A549 (cell line): Measurements from ENCODE around the gene PDE4D. TPM values are rescaled to one million over a fixed set of nuclear protein-coding genes. Genes with fewer than 3 reads are reported as not detected.

Source experiments
- ATAC-seq, 2 experiments: fragments of 200-7000 bp in 1 of 2; fragments of >200 bp in 1 of 2; cut with Nextera tagmentation in 1 of 2; cut with Tn5 transposase in 1 of 2; 3 replicates each; pipeline versions ENCODE4 v1.8.0 to v1.9.1; 2018 to 2020; ENCODE audit warnings: mild to moderate bottlenecking in 1 of 2, moderate library complexity in 1 of 2
- CTCF ChIA-PET: fragments of 300-600 bp; sonication (Branson Sonifier 250); formaldehyde crosslinking; extraction: SDS; loops from one replicate; lab custom pipeline; 2021; ENCODE audit warnings: antibody characterized with exemption, inconsistent platforms; lab: Yijun Ruan, JAX
- POLR2A ChIA-PET: fragments of 350-600 bp; formaldehyde crosslinking; extraction: SDS; loops from one replicate; lab custom pipeline; 2021; ENCODE audit warnings: antibody characterized with exemption, inconsistent platforms; lab: Yijun Ruan, JAX
- DNase-seq, 2 experiments: peaks; one replicate each; pipeline versions ENCODE4 v3.0.0 to v3.0.0-alpha.2; 2011 to 2016; ENCODE audit warnings: low read depth in 1 of 2, low spot score in 1 of 2
- FAIRE-seq: peaks from 2 replicates; lab custom pipeline; 2011; peaks lifted over from hg19 to GRCh38; lab: Jason Lieb, UNC
- H3K27ac ChIP-seq, 2 experiments: fragments of >200 bp; sonication (Bioruptor Twin); formaldehyde crosslinking; 3 replicates each; pipeline ENCODE4 v1.5.1; 2016 to 2017
- H3K4me1 ChIP-seq: fragments of >200 bp; sonication (Bioruptor Twin); formaldehyde crosslinking; 3 replicates; pipeline ENCODE4 v1.6.1; 2016
- H3K4me2 ChIP-seq: fragments of >200 bp; sonication (Bioruptor Twin); formaldehyde crosslinking; 3 replicates; pipeline ENCODE4 v1.6.1; 2016
- H3K4me3 ChIP-seq: fragments of >200 bp; sonication (Bioruptor Twin); formaldehyde crosslinking; 3 replicates; pipeline ENCODE4 v1.5.1; 2016
- H3K9me3 ChIP-seq: fragments of >200 bp; sonication (Bioruptor Twin); formaldehyde crosslinking; 3 replicates; pipeline ENCODE4 v1.6.1; 2016
- BCL3 ChIP-seq: fragments of >200 bp; sonication (Bioruptor Twin); formaldehyde crosslinking; IDR thresholded peaks from 3 replicates; pipeline ENCODE4 v1.6.1; 2016
- CBX2 ChIP-seq: fragments of 200-600 bp; sonication (generic); IDR thresholded peaks from 2 replicates; pipeline ENCODE4 v1.6.1; 2016; ENCODE audit warnings: low read depth, mild to moderate bottlenecking, borderline replicate concordance
- CEBPB ChIP-seq, 2 experiments: fragments of >200 bp in 1 of 2; sonication (Bioruptor Twin) in 1 of 2; formaldehyde crosslinking in 1 of 2; IDR thresholded peaks; 2 replicates each; pipeline ENCODE4 v1.6.1; 2012 to 2016
- CHD4 ChIP-seq: fragments of 200-600 bp; sonication (generic); IDR thresholded peaks from 2 replicates; pipeline ENCODE4 v1.6.1; 2016; ENCODE audit warnings: antibody characterized with exemption, mild to moderate bottlenecking, borderline replicate concordance
- EHF ChIP-seq: fragments of 250-450 bp; sonication (Bioruptor Pico); IDR thresholded peaks from 2 replicates; pipeline ENCODE4 v1.5.0; 2020; ENCODE audit warnings: mild to moderate bottlenecking
- ESRRA ChIP-seq: fragments of 150-350 bp; IDR thresholded peaks from 2 replicates; pipeline ENCODE4 v1.6.1; 2014; ENCODE audit warnings: mild to moderate bottlenecking, low read length, borderline replicate concordance
- HDAC2 ChIP-seq: fragments of 200-600 bp; sonication (generic); IDR thresholded peaks from 2 replicates; pipeline ENCODE4 v1.6.1; 2016
- HEYL ChIP-seq: fragments of 250-450 bp; sonication (Bioruptor Pico); IDR thresholded peaks from 2 replicates; pipeline ENCODE4 v1.8.0; 2021; ENCODE audit warnings: mild to moderate bottlenecking, moderate library complexity
- HOXA7 ChIP-seq: fragments of 250-450 bp; sonication (Bioruptor Pico); IDR thresholded peaks from 2 replicates; pipeline ENCODE4 v1.5.0; 2020; ENCODE audit warnings: mild to moderate bottlenecking, moderate library complexity
- JUNB ChIP-seq: fragments of >200 bp; sonication (Bioruptor Twin); formaldehyde crosslinking; IDR thresholded peaks from 2 replicates; pipeline ENCODE4 v1.6.1; 2016
- MYC ChIP-seq: IDR thresholded peaks from 2 replicates; pipeline ENCODE4 v1.6.1; 2012; ENCODE audit warnings: mild to moderate bottlenecking, inconsistent platforms, low read length, improper control_type of control experiment, borderline replicate concordance
- PHF8 ChIP-seq: fragments of 200-600 bp; sonication (generic); IDR thresholded peaks from 2 replicates; pipeline ENCODE4 v1.6.1; 2016; ENCODE audit warnings: low read depth, mild to moderate bottlenecking, antibody characterized with exemption, moderate library complexity, borderline replicate concordance
- POLR2A ChIP-seq: IDR thresholded peaks from 2 replicates; pipeline ENCODE4 v1.6.1; 2012; ENCODE audit warnings: mild to moderate bottlenecking, low read length
- POLR2AphosphoS2 ChIP-seq: conservative IDR thresholded peaks from 2 replicates; pipeline ENCODE4 v1.6.1; 2012; ENCODE audit warnings: low read length, improper control_type of control experiment, inconsistent platforms
- RAD21 ChIP-seq, 2 experiments: fragments of >200 bp in 1 of 2; sonication (Bioruptor Twin) in 1 of 2; formaldehyde crosslinking in 1 of 2; IDR thresholded peaks in 1 of 2; conservative IDR thresholded peaks in 1 of 2; 2 replicates in 1 of 2; 3 replicates in 1 of 2; pipeline ENCODE4 v1.6.1; 2012 to 2018; ENCODE audit warnings: inconsistent platforms in 1 of 2
- RARB ChIP-seq: fragments of 250-450 bp; sonication (Bioruptor Pico); IDR thresholded peaks from 2 replicates; pipeline ENCODE4 v1.8.0; 2021; ENCODE audit warnings: mild to moderate bottlenecking, moderate library complexity
- SMC3 ChIP-seq: fragments of >200 bp; sonication (Bioruptor Twin); formaldehyde crosslinking; IDR thresholded peaks from 3 replicates; pipeline ENCODE4 v1.6.1; 2018; ENCODE audit warnings: inconsistent platforms
- SREBF2 ChIP-seq: fragments of 450-650 bp; IDR thresholded peaks from 2 replicates; pipeline ENCODE4 v1.6.1; 2014; ENCODE audit warnings: mild to moderate bottlenecking, moderate library complexity
- ZNF302 ChIP-seq: fragments of 250-450 bp; sonication (Bioruptor Pico); IDR thresholded peaks from 2 replicates; pipeline ENCODE4 v1.9.0; 2021; ENCODE audit warnings: inconsistent platforms, mild to moderate bottlenecking, moderate library complexity
- WGBS: methylation state at CpG from one replicate; pipeline ENCODE4 v1.1.6; 2017; ENCODE audit errors: missing lambda C conversion rate; 5-methylcytosine and 5-hydroxymethylcytosine counted together
- polyA plus RNA-seq, 4 experiments: library from polyadenylated mRNA; depleted of rRNA in 3 of 4; stranded (reverse); fragments of >200 nt; fragmentation: RNase III in 1 of 4; extraction: RNeasy Plus Mini Kit Qiagen cat#74134 plus additional on column Dnase treatment in 1 of 4; gene quantifications; 2 replicates in 3 of 4; 3 replicates in 1 of 4; pipeline ENCODE4 v1.2.3, GENCODE V29; 2011 to 2017
- TF ChIP-seq, protein P1 (sequence below): fragments of >200 bp; sonication (Bioruptor Twin); formaldehyde crosslinking; IDR thresholded peaks from 2 replicates; pipeline ENCODE4 v1.6.1; 2016
- TF ChIP-seq, protein P2 (sequence below): fragments of >200 bp; sonication (Bioruptor Twin); formaldehyde crosslinking; IDR thresholded peaks from 3 replicates; pipeline ENCODE4 v1.5.1; 2016

PDE4D gene
- polyA plus RNA-seq, 2 of the 4 experiments (the other 2 are of a cell fraction): 74.0 to 213 TPM

- TF ChIP-seq ZNF302 (CRISPR knock-in tag) (no peak), HEYL (CRISPR knock-in tag) (no peak), HDAC2 (no peak), POLR2AphosphoS2 (no peak)
These were observed 501.9 kb downstream of the PDE4D start (continued) for GRCh38 chr5:59391576-59391975.

DNA sequence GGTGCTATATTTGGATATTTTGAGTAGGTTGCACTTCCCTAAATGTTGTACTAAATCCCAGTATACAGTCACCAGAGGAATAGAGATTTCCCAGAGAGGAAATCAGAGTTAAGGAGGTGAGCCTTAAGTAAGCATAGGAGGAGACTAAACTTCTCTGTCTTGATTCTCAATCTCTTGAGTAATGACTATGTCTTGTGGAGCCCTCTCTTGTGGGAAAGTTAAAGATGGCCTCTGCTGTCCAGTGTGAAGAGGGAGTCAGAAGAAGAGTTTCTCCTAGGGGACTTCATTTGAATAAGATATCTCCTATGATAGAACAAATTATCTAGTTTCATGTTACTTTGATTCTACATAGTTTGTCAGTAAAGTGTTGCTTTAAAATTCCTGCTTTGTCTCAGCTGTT, 502.5 kb downstream of the PDE4D start:
- Histone ChIP-seq H3K4me2 (no peak overlapping the region), H3K4me3 (no peak overlapping the region), H3K4me1 (peaks cover 46% of the 10 kb centered on the region), H3K27ac (peak overlapping the region; percentile 51 to 64), H3K9me3 (no peaks in the 10 kb centered on the region)
- FAIRE-seq (no peak), DNase-seq (no peak), ATAC-seq (peak; percentile 73 to 74; a peak in 4 of 6 replicates)
- CTCF ChIA-PET: interaction anchor here (0.7 to 3.0 kb wide), 13 partner anchors 10 to 409 kb away, joined by 3 to 20 read pairs (median 6); no protein-coding TSS in a partner anchor
- TF ChIP-seq RARB (CRISPR knock-in tag) (no peak), PHF8 (no peak), HOXA7 (CRISPR knock-in tag) (no peak), CBX2 (no peak), CEBPB (IDR thresholded peaks at IDR 0.05) (no peak), MYC (no peak), BCL3 (no peak), EHF (no peak), CHD4 (no peak), POLR2A (no peak), JUNB (no peak), ESRRA (no peak)
- TF ChIP-seq, protein P1, sequence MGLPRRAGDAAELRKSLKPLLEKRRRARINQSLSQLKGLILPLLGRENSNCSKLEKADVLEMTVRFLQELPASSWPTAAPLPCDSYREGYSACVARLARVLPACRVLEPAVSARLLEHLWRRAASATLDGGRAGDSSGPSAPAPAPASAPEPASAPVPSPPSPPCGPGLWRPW: no peak
- POLR2A ChIA-PET: no interaction called here

DNA sequence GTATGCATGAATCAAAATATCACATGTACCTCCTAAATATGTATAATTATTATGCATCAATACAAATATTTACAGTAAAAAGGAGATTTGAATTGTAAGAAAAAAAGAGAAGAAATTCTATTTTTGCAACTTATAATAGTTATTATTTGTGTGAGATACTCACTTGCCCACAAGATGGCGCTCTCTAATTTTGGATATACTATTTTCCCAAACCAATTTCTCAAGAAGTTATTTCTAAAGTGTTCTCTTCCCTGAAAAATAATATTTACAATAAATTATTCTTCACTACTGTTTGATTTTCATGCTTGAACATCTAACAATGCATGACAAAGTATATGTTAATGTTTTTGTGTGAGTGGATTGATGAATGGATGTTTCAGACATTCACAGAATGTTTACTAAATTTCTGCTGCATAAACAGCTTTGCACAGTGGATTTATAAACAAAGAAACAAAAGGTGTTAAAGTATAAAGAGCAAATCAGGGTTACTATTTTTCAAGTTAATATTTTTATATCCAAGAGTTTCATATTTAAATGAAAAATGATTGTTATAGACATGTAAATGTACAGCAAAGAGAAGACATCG, 503.4 kb downstream of the PDE4D start:
- H3K27ac ChIP-seq: peak overlapping the region; percentile 51 to 64; a peak in 3 of 6 replicates
- ATAC-seq (no peak), DNase-seq (peak in 1 of 2 experiments; percentile 48), FAIRE-seq (peak; percentile 18)
- WGBS: 46% methylated on average over 2 of the region's 2 CpGs
- CTCF ChIA-PET: interaction anchor here (0.6 to 3.0 kb wide), 21 partner anchors 9 to 410 kb away, joined by 3 to 20 read pairs (median 3); no protein-coding TSS in a partner anchor
- H3K4me1 ChIP-seq: peaks cover 54% of the 10 kb centered on the region
- H3K4me3 ChIP-seq: no peak overlapping the region
- POLR2A ChIA-PET: no interaction called here
- H3K4me2 ChIP-seq: peak overlapping the region; percentile 3; the same call in 1 of the 3 replicates
- TF ChIP-seq RAD21 (conservative IDR thresholded peaks at IDR 0.05 in 1 of 2, IDR thresholded peaks at IDR 0.05 in 1 of 2) (peak; percentile 71 to 86), SREBF2 (no peak), SMC3 (peak; percentile 85)
- TF ChIP-seq, protein P2, sequence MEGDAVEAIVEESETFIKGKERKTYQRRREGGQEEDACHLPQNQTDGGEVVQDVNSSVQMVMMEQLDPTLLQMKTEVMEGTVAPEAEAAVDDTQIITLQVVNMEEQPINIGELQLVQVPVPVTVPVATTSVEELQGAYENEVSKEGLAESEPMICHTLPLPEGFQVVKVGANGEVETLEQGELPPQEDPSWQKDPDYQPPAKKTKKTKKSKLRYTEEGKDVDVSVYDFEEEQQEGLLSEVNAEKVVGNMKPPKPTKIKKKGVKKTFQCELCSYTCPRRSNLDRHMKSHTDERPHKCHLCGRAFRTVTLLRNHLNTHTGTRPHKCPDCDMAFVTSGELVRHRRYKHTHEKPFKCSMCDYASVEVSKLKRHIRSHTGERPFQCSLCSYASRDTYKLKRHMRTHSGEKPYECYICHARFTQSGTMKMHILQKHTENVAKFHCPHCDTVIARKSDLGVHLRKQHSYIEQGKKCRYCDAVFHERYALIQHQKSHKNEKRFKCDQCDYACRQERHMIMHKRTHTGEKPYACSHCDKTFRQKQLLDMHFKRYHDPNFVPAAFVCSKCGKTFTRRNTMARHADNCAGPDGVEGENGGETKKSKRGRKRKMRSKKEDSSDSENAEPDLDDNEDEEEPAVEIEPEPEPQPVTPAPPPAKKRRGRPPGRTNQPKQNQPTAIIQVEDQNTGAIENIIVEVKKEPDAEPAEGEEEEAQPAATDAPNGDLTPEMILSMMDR: peak; percentile 81
- no peaks in the 10 kb centered on the region for H3K9me3 ChIP-seq
